ENCODE data around the gene UNC119B. TPM values are rescaled to one million over a fixed set of nuclear protein-coding genes. Genes with fewer than 3 reads are reported as not detected.

Gene UNC119B
- total and polyA plus RNA-seq, 2 of the 4 experiments (the other 2 are of a cell fraction): 8.4 to 21.6 TPM

GRCh38 chr12:120711411-120711810 is 1.2 kb downstream of the UNC119B start:
- peaks cover 25 to 37% of the 10 kb centered on the region in 2 experiments for H3K79me1 ChIP-seq (ENCODE audit: low read depth in 1 of 2, low read length in 2 of 2)
- peaks cover 13% of the 10 kb centered on the region for H3K36me3 ChIP-seq (ENCODE audit: control insufficient read depth, insufficient read depth, low read length)
- peak overlapping the region; percentile 96 for H2AK9ac ChIP-seq (replicated peaks; ENCODE audit: low read depth, low read length, poor library complexity)
- no peak overlapping the region for H2BK15ac ChIP-seq (ENCODE audit: low read depth, low read length)
- WGBS, 2 experiments (ENCODE audit: extremely low coverage in 2 of 2, insufficient read length in 1 of 2): 13% methylated on average over 2 of the region's 6 CpGs; no CpG with 5 or more reads in 1 of the 2 experiments
- peak overlapping the region; percentile 93 for H3K4me3 ChIP-seq (ENCODE audit: insufficient read depth, low read depth, low read length)
- dilution Hi-C loops (cut with HindIII; ENCODE audit: low sequenced_read_pairs, unreplicated experiment) (no loop called here), in situ Hi-C loops (cut with MboI; ENCODE audit: low sequenced_read_pairs) (loop anchor here (5.0 kb wide), 1 partner anchor 129 kb away; the partner anchor contains the start of gene POP5), intact Hi-C loops (cut with micrococcal nuclease) (loop anchor here (2.0 to 5.0 kb wide), 3 partner anchors 23 to 384 kb away; partner anchors contain the start of gene PLA2G1B)
- H4K91ac ChIP-seq (ENCODE audit: insufficient read depth, low read depth, low read length): no peak overlapping the region
- TF ChIP-seq CTCF (conservative IDR thresholded peaks at IDR 0.05; ENCODE audit: low read depth, low read length) (no peak), USF2 (IDR thresholded peaks at IDR 0.05; ENCODE audit: low read depth, low read length) (no peak), BHLHE40 (IDR thresholded peaks at IDR 0.05; ENCODE audit: low read depth, low read length) (no peak), CHD1 (IDR thresholded peaks at IDR 0.05; ENCODE audit: low read depth, low read length) (no peak), SMC3 (IDR thresholded peaks at IDR 0.05; ENCODE audit: low read depth, low read length) (no peak), NFE2L2 (IDR thresholded peaks at IDR 0.05; ENCODE audit: low read depth, low read length) (no peak), MAFK (IDR thresholded peaks at IDR 0.05; ENCODE audit: low read depth, low read length) (no peak), FOS (IDR thresholded peaks at IDR 0.05; ENCODE audit: low read depth, low read length) (no peak), RCOR1 (IDR thresholded peaks at IDR 0.05; ENCODE audit: insufficient replicate concordance, low read length) (no peak), CEBPB (IDR thresholded peaks at IDR 0.05; ENCODE audit: low read depth, low read length) (no peak), POLR2A (IDR thresholded peaks at IDR 0.05; ENCODE audit: low read depth, low read length) (no peak), MXI1 (IDR thresholded peaks at IDR 0.05; ENCODE audit: borderline replicate concordance, low read depth, low read length) (no peak), RFX5 (IDR thresholded peaks at IDR 0.05; ENCODE audit: low read depth, low read length) (no peak), RAD21 (IDR thresholded peaks at IDR 0.05; ENCODE audit: low read length) (no peak), ELK1 (IDR thresholded peaks at IDR 0.05; ENCODE audit: borderline replicate concordance, low read depth, low read length) (no peak), MAZ (IDR thresholded peaks at IDR 0.05; ENCODE audit: borderline replicate concordance, low read depth, low read length) (no peak)
- H3K4me2 ChIP-seq (ENCODE audit: low read depth, low read length): peak overlapping the region; percentile 88
- H4K5ac ChIP-seq (ENCODE audit: low read depth, low read length): no peak overlapping the region
- no peak overlapping the region for H2BK5ac ChIP-seq (ENCODE audit: low read depth, low read length, poor library complexity, severe bottlenecking)
- peak overlapping the region in 1 of 2 experiments; percentile 26; a peak in 1 of 4 replicates for H4K8ac ChIP-seq (ENCODE audit: low read depth in 2 of 2, low read length in 2 of 2)
- H3K9me1 ChIP-seq (ENCODE audit: insufficient read depth, low read length): peaks cover 10% of the 10 kb centered on the region
- H3K9ac ChIP-seq (ENCODE audit: low read depth, low read length): peak overlapping the region; percentile 76; the same call in 1 of the 2 replicates
- no peaks in the 10 kb centered on the region for H3K27me3 ChIP-seq (ENCODE audit: control insufficient read depth, insufficient read depth, low read length)
- peak overlapping the region; percentile 60 for H2AFZ ChIP-seq (replicated peaks; ENCODE audit: low read length, poor library complexity)
- ChIA-PET POLR2A (ENCODE audit: unreplicated experiment) (no interaction called here), CTCF (interaction anchor here (1.4 to 2.4 kb wide), 2 partner anchors 62 to 64 kb away, joined by 4 to 10 read pairs; no protein-coding TSS in a partner anchor)
- H2BK120ac ChIP-seq (ENCODE audit: low read depth, low read length): no peak overlapping the region
- ATAC-seq (ENCODE audit: low read depth) (no peak), DNase-seq (no peak)
- H2AK5ac ChIP-seq (ENCODE audit: low read depth, low read length): no peak overlapping the region; the same call in 1 of the 2 replicates
- H3K9me3 ChIP-seq (ENCODE audit: control insufficient read depth, insufficient read depth, low read length): no peaks in the 10 kb centered on the region
- H2BK20ac ChIP-seq (ENCODE audit: low read depth, low read length): no peak overlapping the region
- peak overlapping the region; percentile 99 for H3K23ac ChIP-seq (ENCODE audit: low read depth, low read length)
- H4K20me1 ChIP-seq (ENCODE audit: insufficient read depth, low read length): peaks cover 5% of the 10 kb centered on the region; the same call in 1 of the 2 replicates
- peak overlapping the region; percentile 77 for H3K14ac ChIP-seq (replicated peaks; ENCODE audit: low read depth, low read length)
- no peak overlapping the region for H3K27ac ChIP-seq (ENCODE audit: insufficient read depth, low read length)
- no peak overlapping the region for H3K18ac ChIP-seq (ENCODE audit: low read depth, low read length)
- BruUV-seq (replicated peaks): no TSS peak
- H3K4ac ChIP-seq (ENCODE audit: low read depth, low read length): peak overlapping the region; percentile 51
- H3K4me1 ChIP-seq (ENCODE audit: control insufficient read depth, insufficient read depth, low read length): peaks cover 3% of the 10 kb centered on the region
- H3K56ac ChIP-seq (ENCODE audit: extremely low read depth, insufficient read depth, low read length): no peak overlapping the region

Measured in IMR-90 (cell line).